Upper lobe of left lung (tissue), 6 donors: Measurements from ENCODE around the gene IFNGR2. TPM values are rescaled to one million over a fixed set of nuclear protein-coding genes. Genes with fewer than 3 reads are reported as not detected.

Source experiments
- ATAC-seq, 2 donors: fragments of 200-7000 bp; cut with Tn5 transposase; one replicate each; pipeline ENCODE4 v1.9.1; 2022; ENCODE audit warnings: mild to moderate bottlenecking in 2 of 2, moderate library complexity in 2 of 2; ENCODE audit not compliant: low FRiP score in 2 of 2
- DNase-seq, 2 donors: peaks; one replicate each; pipeline ENCODE4 v3.0.0-alpha.2; 2019 to 2020
- H3K27ac ChIP-seq, 4 donors: fragments of 200-600 bp; sonication (generic); one replicate each; pipeline ENCODE4 v1.5.1; 2016 to 2019
- H3K27me3 ChIP-seq, 4 donors: fragments of 200-600 bp; sonication (generic); one replicate each; pipeline ENCODE4 v1.5.1; 2017 to 2019
- H3K36me3 ChIP-seq, 4 donors: fragments of 200-600 bp; sonication (generic); one replicate each; pipeline ENCODE4 v1.5.1; 2016 to 2019
- H3K4me1 ChIP-seq, 4 donors: fragments of 200-600 bp; sonication (generic); one replicate each; pipeline ENCODE4 v1.5.1; 2018 to 2019
- H3K4me3 ChIP-seq, 4 donors: fragments of 200-600 bp; sonication (generic); one replicate each; pipeline ENCODE4 v1.5.1; 2017 to 2019; ENCODE audit warnings: mild to moderate bottlenecking in 2 of 4, moderate library complexity in 1 of 4
- H3K9me3 ChIP-seq, 4 donors: fragments of 200-600 bp; sonication (generic); one replicate each; pipeline ENCODE4 v1.5.1; 2018 to 2019
- CTCF ChIP-seq, 6 experiments: fragments of 450-650 bp in 4 of 6; fragments of 200-600 bp in 2 of 6; sonication (generic) in 2 of 6; IDR thresholded peaks; one replicate each; pipeline ENCODE4 v1.5.1; 2016 to 2019; ENCODE audit warnings: antibody characterized with exemption in 6 of 6
- EP300 ChIP-seq, 4 donors: sonication (generic); formaldehyde crosslinking; IDR thresholded peaks; one replicate each; pipeline ENCODE4 v1.5.1; 2017; ENCODE audit warnings: antibody characterized with exemption in 4 of 4, control low read depth in 2 of 4
- POLR2A ChIP-seq, 4 donors: fragments of 450-650 bp; IDR thresholded peaks; one replicate each; pipeline ENCODE4 v1.5.1; 2016 to 2017; ENCODE audit warnings: antibody characterized with exemption in 4 of 4, mild to moderate bottlenecking in 2 of 4
- POLR2AphosphoS5 ChIP-seq, 2 donors: sonication (generic); formaldehyde crosslinking; IDR thresholded peaks; one replicate each; pipeline ENCODE4 v1.5.1; 2017; ENCODE audit warnings: antibody characterized with exemption in 2 of 2
- WGBS, 2 donors: methylation state at CpG; one replicate each; pipeline ENCODE4 v1.1.5; 2017 to 2018; 5-methylcytosine and 5-hydroxymethylcytosine counted together
- total RNA-seq, 6 donors: library from RNA; depleted of rRNA in 4 of 6; stranded (reverse); fragments of >200 nt in 4 of 6; gene quantifications; one replicate each; pipeline versions ENCODE4 v1.1.0 to v1.2.1, GENCODE V29; 2016 to 2021
- donor health status: DM: no; HTN: no; CAD: no; lungs with moderate emphysema.
- donor health status: DM: no; HTN: yes; CAD: no; lungs with severe emphysema.

The IFNGR2 gene
- total RNA-seq, 6 donors from 2014 or later: 35.6 to 89.8 (median 62.0) TPM

- Histone ChIP-seq H3K4me1 (peaks cover 13 to 19% (median 16%) of the 10 kb centered on the region in 4 donors), H3K36me3 (no peaks in the 10 kb centered on the region), H3K27ac (peak overlapping the region; percentile 93 to 98 (median 98)), H3K27me3 (no peaks in the 10 kb centered on the region), H3K4me3 (peak overlapping the region; percentile 89 to 96 (median 92)), H3K9me3 (no peaks in the 10 kb centered on the region)
- TF ChIP-seq EP300 (IDR thresholded peaks at IDR 0.05): no peak
- no peak for TF ChIP-seq POLR2AphosphoS5 (IDR thresholded peaks at IDR 0.05)
- no peak for TF ChIP-seq POLR2A (IDR thresholded peaks at IDR 0.05)
- TF ChIP-seq CTCF (IDR thresholded peaks at IDR 0.05): peak in 2 of 6 experiments; percentile 13 to 31
- ATAC-seq (peak; percentile 0 to 52), DNase-seq (peak; percentile 28 to 88)
- WGBS, 2 donors: 0 to 1% methylated on average over 24 to 46 of the region's 68 CpGs
These were observed 75.9 kb downstream of the IFNGR2 start for GRCh38 chr21:33478935-33479678.

GRCh38 chr21:33479679-33480480, 76.7 kb downstream of the IFNGR2 start, which contains the start of gene TMEM50B:
TSS of gene TMEM50B (minus strand) at chr21:33479974. CDS start at chr21:33468885, 11,089 bp downstream.
- H3K27me3 ChIP-seq: no peaks in the 10 kb centered on the region
- peak; percentile 96 to 99 for DNase-seq
- peak; percentile 98 to 99 for ATAC-seq
- TF ChIP-seq POLR2AphosphoS5 (IDR thresholded peaks at IDR 0.05) (peak; percentile 87 to 98), EP300 (IDR thresholded peaks at IDR 0.05) (peak in 1 of 4 donors; percentile 21), CTCF (IDR thresholded peaks at IDR 0.05) (peak; percentile 47 to 84 (median 66)), POLR2A (IDR thresholded peaks at IDR 0.05) (peak; percentile 41 to 98 (median 86))
- H3K4me1 ChIP-seq: peaks cover 13 to 19% (median 16%) of the 10 kb centered on the region in 4 donors
- peak within 1 kb of the TSS; percentile 93 to 98 (median 98) for H3K27ac ChIP-seq
- H3K4me3 ChIP-seq: peak within 1 kb of the TSS; percentile 89 to 96 (median 92)
- H3K36me3 ChIP-seq: no peaks in the 10 kb centered on the region
- H3K9me3 ChIP-seq: no peaks in the 10 kb centered on the region
- 0 to 1% methylated on average over 21 to 46 of the region's 93 CpGs for WGBS, 2 donors

- Histone ChIP-seq H3K27me3 (no peaks in the 10 kb centered on the region), H3K4me1 (peaks cover 13 to 19% (median 16%) of the 10 kb centered on the region in 4 donors), H3K27ac (peak overlapping the region; percentile 93 to 98 (median 98)), H3K9me3 (no peaks in the 10 kb centered on the region), H3K36me3 (no peaks in the 10 kb centered on the region), H3K4me3 (peak overlapping the region; percentile 33 to 96 (median 92))
- TF ChIP-seq CTCF (IDR thresholded peaks at IDR 0.05): no peak
- no peak for TF ChIP-seq EP300 (IDR thresholded peaks at IDR 0.05)
- TF ChIP-seq POLR2A (IDR thresholded peaks at IDR 0.05): no peak
- no peak for TF ChIP-seq POLR2AphosphoS5 (IDR thresholded peaks at IDR 0.05)
- WGBS, 2 donors: 28 to 31% methylated on average over 17 of the region's 17 CpGs
- DNase-seq (no peak), ATAC-seq (no peak)
These were observed 77.4 kb downstream of the IFNGR2 start for GRCh38 chr21:33480481-33481103.

- Histone ChIP-seq H3K4me1 (peaks cover 13 to 19% (median 16%) of the 10 kb centered on the region in 4 donors), H3K27me3 (no peaks in the 10 kb centered on the region), H3K4me3 (no peak overlapping the region), H3K27ac (no peak overlapping the region), H3K36me3 (no peaks in the 10 kb centered on the region), H3K9me3 (no peaks in the 10 kb centered on the region)
- TF ChIP-seq EP300 (IDR thresholded peaks at IDR 0.05): no peak
- TF ChIP-seq POLR2AphosphoS5 (IDR thresholded peaks at IDR 0.05): no peak
- TF ChIP-seq CTCF (IDR thresholded peaks at IDR 0.05): no peak
- TF ChIP-seq POLR2A (IDR thresholded peaks at IDR 0.05): no peak
- DNase-seq (no peak), ATAC-seq (no peak)
- 89 to 90% methylated on average over 8 to 9 of the region's 9 CpGs for WGBS, 2 donors
These were observed 78.2 kb downstream of the IFNGR2 start for GRCh38 chr21:33481314-33481943.
